Measurements from ENCODE around the gene CCT6B.

Gene CCT6B

GRCh38 chr17:34926661-34927060 lies 34.6 kb downstream of the CCT6B start:
- H3K27me3 ChIP-seq (ENCODE audit: control insufficient read depth in 2 of 2, insufficient read depth in 2 of 2, low read length in 2 of 2), result no peaks in the 10 kb centered on the region
- no peaks in the 10 kb centered on the region for H3K9me3 ChIP-seq (ENCODE audit: control insufficient read depth in 2 of 2, low read length in 2 of 2)
- H3K4me3 ChIP-seq (ENCODE audit: low read length in 2 of 2), result no peak overlapping the region
- no peak overlapping the region for H3K27ac ChIP-seq (ENCODE audit: low read depth in 2 of 2, low read length in 2 of 2)
- H3K9ac ChIP-seq (ENCODE audit: low read depth in 1 of 2, low read length in 2 of 2), result no peak overlapping the region
- H3K4me1 ChIP-seq (ENCODE audit: control insufficient read depth in 2 of 2, insufficient read depth in 2 of 2, low read length in 2 of 2), result no peaks in the 10 kb centered on the region
- H3K36me3 ChIP-seq (ENCODE audit: control insufficient read depth in 2 of 2, insufficient read depth in 2 of 2, low read length in 2 of 2), result no peaks in the 10 kb centered on the region

DNA sequence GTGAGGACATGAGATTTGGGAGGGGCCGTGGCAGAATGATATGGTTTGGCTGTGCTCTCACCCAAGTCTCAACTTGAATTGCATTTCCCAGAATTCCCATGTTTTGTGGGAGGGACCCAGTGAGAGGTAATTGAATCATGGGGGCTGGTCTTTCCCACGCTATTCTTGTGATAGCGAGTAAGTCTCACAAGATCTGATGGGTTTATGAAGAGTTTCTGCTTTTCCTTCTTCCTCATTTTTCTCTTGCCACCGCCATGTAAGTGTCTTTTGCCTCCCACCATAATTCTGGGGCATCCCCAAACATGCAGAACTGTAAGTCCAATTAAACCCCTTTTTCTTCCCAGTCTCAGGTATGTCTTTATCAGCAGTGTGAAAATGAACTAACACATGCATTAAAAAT lies 40.6 kb downstream of the CCT6B start:
- H3K4me1 ChIP-seq (ENCODE audit: control insufficient read depth in 2 of 2, insufficient read depth in 2 of 2, low read length in 2 of 2), result no peaks in the 10 kb centered on the region
- H3K27me3 ChIP-seq (ENCODE audit: control insufficient read depth in 2 of 2, insufficient read depth in 2 of 2, low read length in 2 of 2), result no peaks in the 10 kb centered on the region
- H3K36me3 ChIP-seq (ENCODE audit: control insufficient read depth in 2 of 2, insufficient read depth in 2 of 2, low read length in 2 of 2), result no peaks in the 10 kb centered on the region
- H3K4me3 ChIP-seq (ENCODE audit: low read length in 2 of 2), result no peak overlapping the region
- no peaks in the 10 kb centered on the region for H3K9me3 ChIP-seq (ENCODE audit: control insufficient read depth in 2 of 2, low read length in 2 of 2)
- no peak overlapping the region for H3K27ac ChIP-seq (ENCODE audit: low read depth in 2 of 2, low read length in 2 of 2)
- H3K9ac ChIP-seq (ENCODE audit: low read depth in 1 of 2, low read length in 2 of 2), result no peak overlapping the region

- Histone ChIP-seq H3K9ac (ENCODE audit: low read depth in 1 of 2, low read length in 2 of 2) (no peak overlapping the region), H3K4me3 (ENCODE audit: low read length in 2 of 2) (no peak overlapping the region), H3K9me3 (ENCODE audit: control insufficient read depth in 2 of 2, low read length in 2 of 2) (no peaks in the 10 kb centered on the region), H3K36me3 (ENCODE audit: control insufficient read depth in 2 of 2, insufficient read depth in 2 of 2, low read length in 2 of 2) (no peaks in the 10 kb centered on the region), H3K27ac (ENCODE audit: low read depth in 2 of 2, low read length in 2 of 2) (no peak overlapping the region), H3K4me1 (ENCODE audit: control insufficient read depth in 2 of 2, insufficient read depth in 2 of 2, low read length in 2 of 2) (no peaks in the 10 kb centered on the region), H3K27me3 (ENCODE audit: control insufficient read depth in 2 of 2, insufficient read depth in 2 of 2, low read length in 2 of 2) (no peaks in the 10 kb centered on the region)
Observed at GRCh38 chr17:34917381-34917780, 43.9 kb downstream of the CCT6B start.

DNA sequence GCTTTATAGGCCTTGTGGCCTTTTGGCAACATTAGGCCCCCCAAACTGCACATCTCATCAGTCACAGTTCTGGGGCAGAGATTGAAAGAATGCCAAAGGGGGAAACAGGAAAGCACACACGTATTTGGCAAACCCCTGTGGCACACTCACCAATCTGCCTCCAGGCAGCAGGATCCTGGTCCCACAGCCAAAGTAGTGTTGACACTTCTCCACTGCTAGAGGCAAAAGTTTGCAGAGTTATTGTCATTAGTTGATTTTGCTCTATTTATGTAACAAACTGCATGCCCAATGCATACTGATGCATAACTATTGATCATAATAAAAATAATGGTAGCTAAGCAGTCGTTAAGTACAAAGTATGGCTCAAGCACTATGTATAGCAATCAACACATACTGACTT lies 45.1 kb downstream of the CCT6B start:
- H3K4me1 ChIP-seq (ENCODE audit: control insufficient read depth in 2 of 2, insufficient read depth in 2 of 2, low read length in 2 of 2), result no peaks in the 10 kb centered on the region
- H3K36me3 ChIP-seq (ENCODE audit: control insufficient read depth in 2 of 2, insufficient read depth in 2 of 2, low read length in 2 of 2), result no peaks in the 10 kb centered on the region
- H3K9ac ChIP-seq (ENCODE audit: low read depth in 1 of 2, low read length in 2 of 2), result no peak overlapping the region
- no peak overlapping the region for H3K27ac ChIP-seq (ENCODE audit: low read depth in 2 of 2, low read length in 2 of 2)
- H3K27me3 ChIP-seq (ENCODE audit: control insufficient read depth in 2 of 2, insufficient read depth in 2 of 2, low read length in 2 of 2), result no peaks in the 10 kb centered on the region
- no peak overlapping the region for H3K4me3 ChIP-seq (ENCODE audit: low read length in 2 of 2)
- H3K9me3 ChIP-seq (ENCODE audit: control insufficient read depth in 2 of 2, low read length in 2 of 2), result no peaks in the 10 kb centered on the region

GRCh38 chr17:34913001-34913400 lies 48.3 kb downstream of the CCT6B start:
- Histone ChIP-seq H3K9ac (ENCODE audit: low read depth in 1 of 2, low read length in 2 of 2) (no peak overlapping the region), H3K27ac (ENCODE audit: low read depth in 2 of 2, low read length in 2 of 2) (no peak overlapping the region), H3K9me3 (ENCODE audit: control insufficient read depth in 2 of 2, low read length in 2 of 2) (no peaks in the 10 kb centered on the region), H3K4me1 (ENCODE audit: control insufficient read depth in 2 of 2, insufficient read depth in 2 of 2, low read length in 2 of 2) (no peaks in the 10 kb centered on the region), H3K27me3 (ENCODE audit: control insufficient read depth in 2 of 2, insufficient read depth in 2 of 2, low read length in 2 of 2) (no peaks in the 10 kb centered on the region), H3K4me3 (ENCODE audit: low read length in 2 of 2) (no peak overlapping the region), H3K36me3 (ENCODE audit: control insufficient read depth in 2 of 2, insufficient read depth in 2 of 2, low read length in 2 of 2) (no peaks in the 10 kb centered on the region)

DNA sequence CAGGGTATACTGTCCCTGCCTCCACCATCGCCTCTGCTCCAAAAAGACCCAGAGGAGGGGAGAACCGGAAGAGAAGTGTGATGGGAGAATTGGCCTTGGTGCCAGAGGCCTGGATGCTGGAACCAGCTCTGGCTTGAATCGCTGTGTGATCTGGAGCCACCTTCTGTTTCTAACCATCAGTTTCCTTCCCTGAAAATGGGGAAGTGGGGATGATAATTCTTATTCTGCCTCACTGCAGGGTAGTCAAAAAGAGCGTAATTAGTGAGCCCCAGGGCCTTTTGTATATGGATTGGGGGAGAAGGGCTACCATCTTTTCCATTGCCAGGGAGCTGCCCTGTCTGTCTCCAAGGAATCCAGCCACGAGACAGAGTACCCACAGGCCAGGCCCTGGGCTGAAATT lies 52.2 kb downstream of the CCT6B start:
- no peaks in the 10 kb centered on the region for H3K9me3 ChIP-seq (ENCODE audit: control insufficient read depth in 2 of 2, low read length in 2 of 2)
- no peaks in the 10 kb centered on the region for H3K4me1 ChIP-seq (ENCODE audit: control insufficient read depth in 2 of 2, insufficient read depth in 2 of 2, low read length in 2 of 2)
- H3K36me3 ChIP-seq (ENCODE audit: control insufficient read depth in 2 of 2, insufficient read depth in 2 of 2, low read length in 2 of 2), result no peaks in the 10 kb centered on the region
- no peak overlapping the region for H3K27ac ChIP-seq (ENCODE audit: low read depth in 2 of 2, low read length in 2 of 2)
- no peak overlapping the region for H3K9ac ChIP-seq (ENCODE audit: low read depth in 1 of 2, low read length in 2 of 2)
- H3K4me3 ChIP-seq (ENCODE audit: low read length in 2 of 2), result no peak overlapping the region
- H3K27me3 ChIP-seq (ENCODE audit: control insufficient read depth in 2 of 2, insufficient read depth in 2 of 2, low read length in 2 of 2), result no peaks in the 10 kb centered on the region

- Histone ChIP-seq H3K9ac (ENCODE audit: low read depth in 1 of 2, low read length in 2 of 2) (no peak overlapping the region), H3K27ac (ENCODE audit: low read depth in 2 of 2, low read length in 2 of 2) (no peak overlapping the region), H3K27me3 (ENCODE audit: control insufficient read depth in 2 of 2, insufficient read depth in 2 of 2, low read length in 2 of 2) (peaks cover 0 to 4% of the 10 kb centered on the region in 2 donors), H3K9me3 (ENCODE audit: control insufficient read depth in 2 of 2, low read length in 2 of 2) (no peaks in the 10 kb centered on the region), H3K4me1 (ENCODE audit: control insufficient read depth in 2 of 2, insufficient read depth in 2 of 2, low read length in 2 of 2) (no peaks in the 10 kb centered on the region), H3K36me3 (ENCODE audit: control insufficient read depth in 2 of 2, insufficient read depth in 2 of 2, low read length in 2 of 2) (no peaks in the 10 kb centered on the region), H3K4me3 (ENCODE audit: low read length in 2 of 2) (no peak overlapping the region)
Observed at GRCh38 chr17:34902831-34903547, 58.3 kb downstream of the CCT6B start.

- no peaks in the 10 kb centered on the region for H3K4me1 ChIP-seq (ENCODE audit: control insufficient read depth in 2 of 2, insufficient read depth in 2 of 2, low read length in 2 of 2)
- H3K9ac ChIP-seq (ENCODE audit: low read depth in 1 of 2, low read length in 2 of 2), result no peak overlapping the region
- no peak overlapping the region for H3K27ac ChIP-seq (ENCODE audit: low read depth in 2 of 2, low read length in 2 of 2)
- no peaks in the 10 kb centered on the region for H3K9me3 ChIP-seq (ENCODE audit: control insufficient read depth in 2 of 2, low read length in 2 of 2)
- H3K36me3 ChIP-seq (ENCODE audit: control insufficient read depth in 2 of 2, insufficient read depth in 2 of 2, low read length in 2 of 2), result no peaks in the 10 kb centered on the region
- H3K27me3 ChIP-seq (ENCODE audit: control insufficient read depth in 2 of 2, insufficient read depth in 2 of 2, low read length in 2 of 2), result peaks cover 0 to 4% of the 10 kb centered on the region in 2 donors
- H3K4me3 ChIP-seq (ENCODE audit: low read length in 2 of 2), result no peak overlapping the region
Observed at GRCh38 chr17:34899643-34900291, 61.5 kb downstream of the CCT6B start.

DNA sequence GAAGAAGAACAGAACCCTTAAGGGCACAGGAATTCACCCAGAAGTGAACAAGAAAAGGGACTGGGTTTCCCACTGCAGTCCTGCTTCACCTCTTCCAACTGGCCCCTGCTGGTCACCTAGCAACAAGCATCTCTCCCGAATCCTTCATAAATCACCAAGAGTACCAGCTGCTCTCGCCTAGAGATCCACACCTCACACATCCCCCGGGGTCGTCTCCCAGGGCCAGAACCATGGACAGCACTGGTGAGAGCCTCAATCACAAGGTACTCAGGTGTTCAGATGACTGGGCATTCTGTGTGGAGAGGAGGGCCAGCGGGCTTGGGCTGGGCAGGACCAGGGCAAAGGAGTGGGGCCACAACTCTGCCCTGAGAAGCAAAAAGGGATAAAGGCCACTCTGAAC lies 65.9 kb downstream of the CCT6B start:
- Histone ChIP-seq H3K9ac (ENCODE audit: low read depth in 1 of 2, low read length in 2 of 2) (no peak overlapping the region), H3K4me1 (ENCODE audit: control insufficient read depth in 2 of 2, insufficient read depth in 2 of 2, low read length in 2 of 2) (no peaks in the 10 kb centered on the region), H3K27me3 (ENCODE audit: control insufficient read depth in 2 of 2, insufficient read depth in 2 of 2, low read length in 2 of 2) (peaks cover 0 to 4% of the 10 kb centered on the region in 2 donors), H3K36me3 (ENCODE audit: control insufficient read depth in 2 of 2, insufficient read depth in 2 of 2, low read length in 2 of 2) (no peaks in the 10 kb centered on the region), H3K9me3 (ENCODE audit: control insufficient read depth in 2 of 2, low read length in 2 of 2) (no peaks in the 10 kb centered on the region), H3K4me3 (ENCODE audit: low read length in 2 of 2) (no peak overlapping the region), H3K27ac (ENCODE audit: low read depth in 2 of 2, low read length in 2 of 2) (no peak overlapping the region)

- Histone ChIP-seq H3K27ac (ENCODE audit: low read depth in 2 of 2, low read length in 2 of 2) (no peak overlapping the region), H3K9me3 (ENCODE audit: control insufficient read depth in 2 of 2, low read length in 2 of 2) (no peaks in the 10 kb centered on the region), H3K27me3 (ENCODE audit: control insufficient read depth in 2 of 2, insufficient read depth in 2 of 2, low read length in 2 of 2) (peaks cover 0 to 5% of the 10 kb centered on the region in 2 donors), H3K4me1 (ENCODE audit: control insufficient read depth in 2 of 2, insufficient read depth in 2 of 2, low read length in 2 of 2) (no peaks in the 10 kb centered on the region), H3K4me3 (ENCODE audit: low read length in 2 of 2) (no peak overlapping the region), H3K36me3 (ENCODE audit: control insufficient read depth in 2 of 2, insufficient read depth in 2 of 2, low read length in 2 of 2) (no peaks in the 10 kb centered on the region), H3K9ac (ENCODE audit: low read depth in 1 of 2, low read length in 2 of 2) (no peak overlapping the region)
Observed at GRCh38 chr17:34894964-34895363, 66.3 kb downstream of the CCT6B start.

All from mucosa of rectum (tissue), 2 donors.